GM12878 (cell line): ENCODE data around the gene AIMP2. TPM values are rescaled to one million over a fixed set of nuclear protein-coding genes. Genes with fewer than 3 reads are reported as not detected.

Source experiments
- ATF2 ChIP-seq: IDR thresholded peaks from 2 replicates; pipeline ENCODE4 v1.6.1; 2012; ENCODE audit warnings: low read length, inconsistent platforms
- BHLHE40 ChIP-seq, 2 experiments: fragments of 450-650 bp in 1 of 2; IDR thresholded peaks; 2 replicates each; pipeline ENCODE4 v1.6.1; 2011 to 2017; ENCODE audit warnings: low read depth in 2 of 2, borderline replicate concordance in 1 of 2, improper control_type of control experiment in 1 of 2, low read length in 1 of 2, mild to moderate bottlenecking in 1 of 2
- CBX3 ChIP-seq: fragments of 200-600 bp; sonication (generic); IDR thresholded peaks from 2 replicates; pipeline ENCODE4 v1.6.1; 2016; ENCODE audit warnings: low read depth, borderline replicate concordance
- EED ChIP-seq: sonication (generic); IDR thresholded peaks from 2 replicates; pipeline ENCODE4 v1.6.1; 2016; ENCODE audit warnings: antibody characterized with exemption, low read depth
- ESRRA ChIP-seq: IDR thresholded peaks from 2 replicates; pipeline ENCODE4 v1.6.1; 2012; ENCODE audit warnings: mild to moderate bottlenecking, low read length, improper control_type of control experiment
- FOS ChIP-seq: IDR thresholded peaks from 3 replicates; pipeline ENCODE4 v1.6.1; 2011; ENCODE audit warnings: borderline replicate concordance; ENCODE audit not compliant: insufficient read length; ENCODE audit errors: extremely low read depth
- IKZF2 ChIP-seq, 2 experiments: fragments of 450-650 bp; IDR thresholded peaks; 2 replicates each; pipeline ENCODE4 v1.6.1; 2017; ENCODE audit warnings: mild to moderate bottlenecking in 2 of 2, moderate library complexity in 2 of 2
- KAT2A ChIP-seq: conservative IDR thresholded peaks from 2 replicates; pipeline ENCODE4 v1.6.1; 2011; ENCODE audit warnings: low read depth, low read length; ENCODE audit not compliant: control insufficient read depth
- NBN ChIP-seq: fragments of 450-650 bp; IDR thresholded peaks from 2 replicates; pipeline ENCODE4 v1.6.1; 2016
- NKRF ChIP-seq: fragments of 450-650 bp; conservative IDR thresholded peaks from 2 replicates; pipeline ENCODE4 v1.6.1; 2017; ENCODE audit warnings: mild to moderate bottlenecking, moderate library complexity
- NRF1 ChIP-seq: conservative IDR thresholded peaks from 2 replicates; pipeline ENCODE4 v1.6.1; 2011; ENCODE audit warnings: mild to moderate bottlenecking, low read depth, low read length, improper control_type of control experiment
- POLR2A ChIP-seq: IDR thresholded peaks from 2 replicates; pipeline ENCODE4 v1.6.1; 2011; ENCODE audit warnings: low read depth, mild to moderate bottlenecking, low read length
- STAT1 ChIP-seq: fragments of 450-650 bp; conservative IDR thresholded peaks from 2 replicates; pipeline ENCODE4 v1.6.1; 2014; ENCODE audit warnings: antibody characterized with exemption, mild to moderate bottlenecking
- YBX1 ChIP-seq: fragments of 450-650 bp; IDR thresholded peaks from 2 replicates; pipeline ENCODE4 v1.6.1; 2016; ENCODE audit warnings: antibody characterized with exemption
- ZNF217 ChIP-seq: fragments of 450-650 bp; IDR thresholded peaks from 2 replicates; pipeline ENCODE4 v1.6.1; 2017; ENCODE audit warnings: antibody characterized with exemption, mild to moderate bottlenecking
- ZNF622 ChIP-seq: fragments of 450-650 bp; IDR thresholded peaks from 2 replicates; pipeline ENCODE4 v1.6.1; 2017; ENCODE audit warnings: mild to moderate bottlenecking, inconsistent platforms
- polyA plus RNA-seq, 11 experiments: library from polyadenylated mRNA; depleted of rRNA in 4 of 11; unstranded in 6 of 11; stranded (reverse) in 5 of 11; fragments of >200 nt; fragmentation: Nextera tagmentation in 4 of 11; fragmentation: Illumina TruSeq in 1 of 11; extraction: Ambion mirVana in 4 of 11; extraction: Trizol in 1 of 11; gene quantifications; 1 replicate in 1 of 11; 2 replicates in 10 of 11; pipeline versions ENCODE4 v1.2.1 to v1.2.3, GENCODE V29; 2011 to 2016; ENCODE audit warnings: inconsistent platforms in 2 of 11, missing spikeins in 2 of 11, low read depth in 1 of 11
- total RNA-seq, 4 experiments: library from RNA; depleted of rRNA in 3 of 4; stranded (reverse); fragments of >200 nt in 3 of 4; fragmentation: Illumina TruSeq in 1 of 4; extraction: Trizol in 1 of 4; gene quantifications; 2 replicates each; pipeline versions ENCODE4 v1.2.1 to v1.2.3, GENCODE V29; 2013 to 2021
- TF ChIP-seq, protein P1 (sequence below), 3 experiments: IDR thresholded peaks in 2 of 3; conservative IDR thresholded peaks in 1 of 3; 2 replicates each; pipeline ENCODE4 v1.5.1; 2011; ENCODE audit warnings: low read depth in 3 of 3, low read length in 3 of 3, mild to moderate bottlenecking in 3 of 3, control low read depth in 2 of 3, moderate library complexity in 2 of 3, inconsistent platforms in 1 of 3, mixed read lengths in 1 of 3; ENCODE audit not compliant: control insufficient read depth in 2 of 3, insufficient read depth in 1 of 3; ENCODE audit errors: extremely low read depth in 1 of 3
- TF ChIP-seq, protein P2 (sequence below): IDR thresholded peaks from 2 replicates; pipeline ENCODE4 v1.6.1; 2012; ENCODE audit warnings: low read depth, low read length, improper control_type of control experiment
- TF ChIP-seq, protein P3 (sequence below): fragments of 450-650 bp; IDR thresholded peaks from 2 replicates; pipeline ENCODE4 v1.6.1; 2017; ENCODE audit warnings: mild to moderate bottlenecking, low read depth, inconsistent platforms; ENCODE audit not compliant: poor library complexity, severe bottlenecking
- TF ChIP-seq, protein P4 (sequence below): fragments of 450-650 bp; formaldehyde crosslinking; IDR thresholded peaks from 2 replicates; pipeline ENCODE4 v1.4.0; 2020; ENCODE audit warnings: mild to moderate bottlenecking, moderate library complexity

AIMP2 gene
- total and polyA plus RNA-seq, 10 of the 15 experiments (the other 5 are each of a cell fraction or from before 2014, with no cell fraction given) = 46.7 to 130 (median 70.5) TPM

GRCh38 chr7:6026820-6027311 lies 17.8 kb downstream of the AIMP2 start (continued):
- no peak for TF ChIP-seq NKRF
- no peak for TF ChIP-seq EED
- TF ChIP-seq NRF1 = no peak
- no peak for TF ChIP-seq ESRRA
- TF ChIP-seq FOS = no peak
- peak in 1 of 2 experiments; percentile 14; a peak in 2 of 4 replicates for TF ChIP-seq IKZF2 (IDR thresholded peaks at IDR 0.05)
- no peak for TF ChIP-seq STAT1
- TF ChIP-seq, protein P1, sequence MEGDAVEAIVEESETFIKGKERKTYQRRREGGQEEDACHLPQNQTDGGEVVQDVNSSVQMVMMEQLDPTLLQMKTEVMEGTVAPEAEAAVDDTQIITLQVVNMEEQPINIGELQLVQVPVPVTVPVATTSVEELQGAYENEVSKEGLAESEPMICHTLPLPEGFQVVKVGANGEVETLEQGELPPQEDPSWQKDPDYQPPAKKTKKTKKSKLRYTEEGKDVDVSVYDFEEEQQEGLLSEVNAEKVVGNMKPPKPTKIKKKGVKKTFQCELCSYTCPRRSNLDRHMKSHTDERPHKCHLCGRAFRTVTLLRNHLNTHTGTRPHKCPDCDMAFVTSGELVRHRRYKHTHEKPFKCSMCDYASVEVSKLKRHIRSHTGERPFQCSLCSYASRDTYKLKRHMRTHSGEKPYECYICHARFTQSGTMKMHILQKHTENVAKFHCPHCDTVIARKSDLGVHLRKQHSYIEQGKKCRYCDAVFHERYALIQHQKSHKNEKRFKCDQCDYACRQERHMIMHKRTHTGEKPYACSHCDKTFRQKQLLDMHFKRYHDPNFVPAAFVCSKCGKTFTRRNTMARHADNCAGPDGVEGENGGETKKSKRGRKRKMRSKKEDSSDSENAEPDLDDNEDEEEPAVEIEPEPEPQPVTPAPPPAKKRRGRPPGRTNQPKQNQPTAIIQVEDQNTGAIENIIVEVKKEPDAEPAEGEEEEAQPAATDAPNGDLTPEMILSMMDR (IDR thresholded peaks at IDR 0.05 in 2 of 3, conservative IDR thresholded peaks at IDR 0.05 in 1 of 3; ENCODE audit: control insufficient read depth in 2 of 3, extremely low read depth in 1 of 3, insufficient read depth in 1 of 3, low read depth in 3 of 3, low read length in 3 of 3) = no peak
- no peak for TF ChIP-seq YBX1
- TF ChIP-seq, protein P2, sequence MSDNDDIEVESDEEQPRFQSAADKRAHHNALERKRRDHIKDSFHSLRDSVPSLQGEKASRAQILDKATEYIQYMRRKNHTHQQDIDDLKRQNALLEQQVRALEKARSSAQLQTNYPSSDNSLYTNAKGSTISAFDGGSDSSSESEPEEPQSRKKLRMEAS = no peak
- 0 out of 4 replicates have a peak, but pooled peaks of 1 of the 2 experiments have one; percentile 11 for TF ChIP-seq BHLHE40 (IDR thresholded peaks at IDR 0.05; ENCODE audit: borderline replicate concordance in 1 of 2, low read depth in 2 of 2, low read length in 1 of 2)
- no peak for TF ChIP-seq ZNF622
- no peak for TF ChIP-seq POLR2A
- TF ChIP-seq ZNF217 = no peak
- no peak for TF ChIP-seq CBX3
- TF ChIP-seq, protein P3, sequence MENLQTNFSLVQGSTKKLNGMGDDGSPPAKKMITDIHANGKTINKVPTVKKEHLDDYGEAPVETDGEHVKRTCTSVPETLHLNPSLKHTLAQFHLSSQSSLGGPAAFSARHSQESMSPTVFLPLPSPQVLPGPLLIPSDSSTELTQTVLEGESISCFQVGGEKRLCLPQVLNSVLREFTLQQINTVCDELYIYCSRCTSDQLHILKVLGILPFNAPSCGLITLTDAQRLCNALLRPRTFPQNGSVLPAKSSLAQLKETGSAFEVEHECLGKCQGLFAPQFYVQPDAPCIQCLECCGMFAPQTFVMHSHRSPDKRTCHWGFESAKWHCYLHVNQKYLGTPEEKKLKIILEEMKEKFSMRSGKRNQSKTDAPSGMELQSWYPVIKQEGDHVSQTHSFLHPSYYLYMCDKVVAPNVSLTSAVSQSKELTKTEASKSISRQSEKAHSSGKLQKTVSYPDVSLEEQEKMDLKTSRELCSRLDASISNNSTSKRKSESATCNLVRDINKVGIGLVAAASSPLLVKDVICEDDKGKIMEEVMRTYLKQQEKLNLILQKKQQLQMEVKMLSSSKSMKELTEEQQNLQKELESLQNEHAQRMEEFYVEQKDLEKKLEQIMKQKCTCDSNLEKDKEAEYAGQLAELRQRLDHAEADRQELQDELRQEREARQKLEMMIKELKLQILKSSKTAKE = no peak
- no peak for TF ChIP-seq KAT2A
- TF ChIP-seq NBN = no peak
- no peak for TF ChIP-seq ATF2
- TF ChIP-seq, protein P4, sequence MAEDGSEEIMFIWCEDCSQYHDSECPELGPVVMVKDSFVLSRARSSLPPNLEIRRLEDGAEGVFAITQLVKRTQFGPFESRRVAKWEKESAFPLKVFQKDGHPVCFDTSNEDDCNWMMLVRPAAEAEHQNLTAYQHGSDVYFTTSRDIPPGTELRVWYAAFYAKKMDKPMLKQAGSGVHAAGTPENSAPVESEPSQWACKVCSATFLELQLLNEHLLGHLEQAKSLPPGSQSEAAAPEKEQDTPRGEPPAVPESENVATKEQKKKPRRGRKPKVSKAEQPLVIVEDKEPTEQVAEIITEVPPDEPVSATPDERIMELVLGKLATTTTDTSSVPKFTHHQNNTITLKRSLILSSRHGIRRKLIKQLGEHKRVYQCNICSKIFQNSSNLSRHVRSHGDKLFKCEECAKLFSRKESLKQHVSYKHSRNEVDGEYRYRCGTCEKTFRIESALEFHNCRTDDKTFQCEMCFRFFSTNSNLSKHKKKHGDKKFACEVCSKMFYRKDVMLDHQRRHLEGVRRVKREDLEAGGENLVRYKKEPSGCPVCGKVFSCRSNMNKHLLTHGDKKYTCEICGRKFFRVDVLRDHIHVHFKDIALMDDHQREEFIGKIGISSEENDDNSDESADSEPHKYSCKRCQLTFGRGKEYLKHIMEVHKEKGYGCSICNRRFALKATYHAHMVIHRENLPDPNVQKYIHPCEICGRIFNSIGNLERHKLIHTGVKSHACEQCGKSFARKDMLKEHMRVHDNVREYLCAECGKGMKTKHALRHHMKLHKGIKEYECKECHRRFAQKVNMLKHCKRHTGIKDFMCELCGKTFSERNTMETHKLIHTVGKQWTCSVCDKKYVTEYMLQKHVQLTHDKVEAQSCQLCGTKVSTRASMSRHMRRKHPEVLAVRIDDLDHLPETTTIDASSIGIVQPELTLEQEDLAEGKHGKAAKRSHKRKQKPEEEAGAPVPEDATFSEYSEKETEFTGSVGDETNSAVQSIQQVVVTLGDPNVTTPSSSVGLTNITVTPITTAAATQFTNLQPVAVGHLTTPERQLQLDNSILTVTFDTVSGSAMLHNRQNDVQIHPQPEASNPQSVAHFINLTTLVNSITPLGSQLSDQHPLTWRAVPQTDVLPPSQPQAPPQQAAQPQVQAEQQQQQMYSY (CRISPR knock-in tag) = no peak
